Tibial artery (tissue), 4 donors: ENCODE results near the gene CDH4.

Experiments
- DNase-seq, 2 donors: peaks; one replicate each; pipeline ENCODE4 v3.0.0-alpha.2; 2019
- H3K27ac ChIP-seq, 2 donors: fragments of 200-600 bp; sonication (generic) in 1 of 2; 1 replicate in 1 of 2; 2 replicates in 1 of 2; pipeline ENCODE4 v1.5.1; 2018 to 2019; ENCODE audit warnings: mild to moderate bottlenecking in 1 of 2
- H3K27me3 ChIP-seq, 2 donors: fragments of 200-600 bp; sonication (generic) in 1 of 2; one replicate each; pipeline versions ENCODE4 v1.5.1 to v1.6.0; 2016 to 2019
- H3K36me3 ChIP-seq, 3 donors: fragments of 200-600 bp; sonication (generic) in 2 of 3; one replicate each; pipeline ENCODE4 v1.5.1; 2016 to 2019; ENCODE audit warnings: mild to moderate bottlenecking in 2 of 3
- H3K4me1 ChIP-seq, 4 donors: fragments of 200-600 bp; sonication (generic) in 2 of 4; 1 replicate in 3 of 4; 2 replicates in 1 of 4; pipeline ENCODE4 v1.5.1; 2016 to 2019
- H3K4me3 ChIP-seq, 2 donors: fragments of 200-600 bp; sonication (generic) in 1 of 2; 1 replicate in 1 of 2; 2 replicates in 1 of 2; pipeline ENCODE4 v1.5.1; 2018 to 2019; ENCODE audit warnings: mild to moderate bottlenecking in 2 of 2
- H3K9me3 ChIP-seq, 3 donors: fragments of 200-600 bp; sonication (generic) in 1 of 3; one replicate each; pipeline ENCODE4 v1.5.1; 2016 to 2019
- intact Hi-C: fragments of 100-400 bp; cut with DNase I; formaldehyde crosslinking; loops from one replicate; pipeline ENCODE4 v1.15.0; 2023; ENCODE audit warnings: low total_unique reads
- TF ChIP-seq, protein P1 (sequence below), 2 experiments: fragments of 200-600 bp in 1 of 2; fragments of 450-650 bp in 1 of 2; IDR thresholded peaks; one replicate each; pipeline ENCODE4 v1.5.1; 2017 to 2019; ENCODE audit warnings: antibody characterized with exemption in 2 of 2, mild to moderate bottlenecking in 1 of 2, moderate library complexity in 1 of 2

CDH4 gene

DNA sequence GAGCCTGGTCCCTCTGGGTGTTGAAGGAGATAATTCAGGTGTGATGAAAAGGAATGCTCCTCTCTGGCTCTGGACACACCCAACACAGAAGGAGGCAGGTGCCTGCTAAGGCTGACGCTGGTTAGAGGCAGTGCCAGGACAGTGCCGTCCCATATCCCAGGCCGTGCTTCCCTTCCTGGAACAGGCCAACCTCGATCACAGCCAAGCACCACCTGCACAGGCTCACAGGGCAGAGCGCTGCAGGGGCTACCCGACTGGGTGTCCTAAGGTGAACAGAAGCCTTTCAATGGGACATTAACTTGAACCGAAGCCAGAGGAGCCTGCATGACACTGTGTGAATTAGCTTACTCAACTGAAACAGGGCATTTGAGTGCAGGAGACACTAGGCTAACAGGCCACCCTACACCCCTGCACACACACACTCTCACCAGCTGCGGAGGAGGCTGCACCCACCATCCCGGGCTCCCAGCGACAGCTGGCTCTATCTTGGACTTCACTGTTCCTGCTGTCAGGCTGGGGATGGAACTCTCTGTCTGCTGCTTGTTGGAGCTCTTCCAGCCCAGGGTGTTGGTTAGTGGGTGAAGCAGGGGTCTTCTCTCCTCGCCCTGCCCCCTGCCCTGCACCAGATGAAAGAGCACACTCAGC is 466.4 kb downstream of the CDH4 start:
- peaks cover 0 to 31% of the 10 kb centered on the region in 2 donors for H3K27me3 ChIP-seq
- H3K9me3 ChIP-seq = peaks cover 0 to 18% (median 17%) of the 10 kb centered on the region in 3 donors
- TF ChIP-seq, protein P1, sequence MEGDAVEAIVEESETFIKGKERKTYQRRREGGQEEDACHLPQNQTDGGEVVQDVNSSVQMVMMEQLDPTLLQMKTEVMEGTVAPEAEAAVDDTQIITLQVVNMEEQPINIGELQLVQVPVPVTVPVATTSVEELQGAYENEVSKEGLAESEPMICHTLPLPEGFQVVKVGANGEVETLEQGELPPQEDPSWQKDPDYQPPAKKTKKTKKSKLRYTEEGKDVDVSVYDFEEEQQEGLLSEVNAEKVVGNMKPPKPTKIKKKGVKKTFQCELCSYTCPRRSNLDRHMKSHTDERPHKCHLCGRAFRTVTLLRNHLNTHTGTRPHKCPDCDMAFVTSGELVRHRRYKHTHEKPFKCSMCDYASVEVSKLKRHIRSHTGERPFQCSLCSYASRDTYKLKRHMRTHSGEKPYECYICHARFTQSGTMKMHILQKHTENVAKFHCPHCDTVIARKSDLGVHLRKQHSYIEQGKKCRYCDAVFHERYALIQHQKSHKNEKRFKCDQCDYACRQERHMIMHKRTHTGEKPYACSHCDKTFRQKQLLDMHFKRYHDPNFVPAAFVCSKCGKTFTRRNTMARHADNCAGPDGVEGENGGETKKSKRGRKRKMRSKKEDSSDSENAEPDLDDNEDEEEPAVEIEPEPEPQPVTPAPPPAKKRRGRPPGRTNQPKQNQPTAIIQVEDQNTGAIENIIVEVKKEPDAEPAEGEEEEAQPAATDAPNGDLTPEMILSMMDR (IDR thresholded peaks at IDR 0.05) = no peak
- H3K27ac ChIP-seq = no peak overlapping the region
- no peak overlapping the region for H3K4me3 ChIP-seq
- intact Hi-C loops = no loop called here
- no peak for DNase-seq
- no peaks in the 10 kb centered on the region for H3K36me3 ChIP-seq
- no peaks in the 10 kb centered on the region for H3K4me1 ChIP-seq

DNA sequence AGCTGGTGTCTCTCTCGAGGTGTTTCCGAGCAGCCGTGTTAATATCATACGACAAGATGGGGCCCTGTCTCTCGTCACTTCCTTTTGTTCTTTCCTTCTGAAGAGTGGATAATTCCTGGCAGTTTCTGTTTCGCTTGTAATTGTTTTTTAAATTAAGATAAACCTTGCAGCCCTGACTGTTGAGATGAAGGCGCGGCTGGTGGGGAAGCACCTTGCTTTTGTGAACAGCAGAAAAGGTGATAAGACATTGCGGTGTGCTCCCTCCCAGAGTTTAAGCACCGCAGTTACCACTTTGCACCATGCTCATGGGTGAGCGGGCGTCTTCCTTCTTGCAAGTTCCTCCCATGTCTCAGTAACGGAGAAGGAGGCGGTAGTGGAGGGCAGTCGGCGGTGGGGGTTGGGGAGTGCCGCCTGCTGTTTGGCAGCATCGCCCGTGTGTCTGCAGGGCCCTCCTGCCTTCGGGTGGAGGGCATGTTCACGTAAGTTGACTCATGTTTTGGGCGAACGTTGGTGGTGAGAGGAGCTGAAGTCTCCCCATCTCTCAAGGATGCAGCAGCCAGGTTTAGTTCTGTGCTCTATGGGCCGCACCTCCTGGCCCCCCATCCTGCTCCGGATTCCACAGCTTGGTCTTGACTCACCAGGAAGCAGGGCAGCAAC is 467.8 kb downstream of the CDH4 start:
- Histone ChIP-seq H3K36me3 (no peaks in the 10 kb centered on the region), H3K4me3 (no peak overlapping the region), H3K4me1 (no peaks in the 10 kb centered on the region), H3K27me3 (peaks cover 0 to 38% of the 10 kb centered on the region in 2 donors), H3K27ac (no peak overlapping the region), H3K9me3 (peaks cover 0 to 18% (median 17%) of the 10 kb centered on the region in 3 donors)
- intact Hi-C loops = no loop called here
- TF ChIP-seq, protein P1 (IDR thresholded peaks at IDR 0.05) = no peak
- DNase-seq = no peak

DNA sequence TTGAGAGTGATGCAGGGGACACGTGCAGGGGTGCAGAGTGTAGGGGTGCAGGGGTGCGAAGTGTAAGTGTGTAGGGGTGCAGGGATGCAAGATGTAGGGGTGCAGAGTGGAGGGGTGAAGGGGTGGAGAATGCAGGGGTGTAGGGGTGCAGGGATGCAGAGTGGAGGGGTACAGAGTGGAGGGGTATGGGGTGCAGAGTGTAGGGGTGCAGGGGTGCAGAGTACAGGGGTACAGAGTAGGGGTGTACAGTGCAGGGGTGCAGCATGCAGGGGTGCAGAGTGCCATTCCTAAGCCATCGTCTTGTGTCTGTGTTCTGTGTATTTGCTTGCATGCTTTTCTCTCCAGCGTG is 468.3 kb downstream of the CDH4 start:
- Histone ChIP-seq H3K9me3 (peaks cover 0 to 18% (median 17%) of the 10 kb centered on the region in 3 donors), H3K4me1 (no peaks in the 10 kb centered on the region), H3K27ac (no peak overlapping the region), H3K27me3 (peaks cover 0 to 38% of the 10 kb centered on the region in 2 donors), H3K4me3 (no peak overlapping the region), H3K36me3 (no peaks in the 10 kb centered on the region)
- TF ChIP-seq, protein P1 (IDR thresholded peaks at IDR 0.05) = no peak
- intact Hi-C loops = no loop called here
- no peak for DNase-seq

DNA sequence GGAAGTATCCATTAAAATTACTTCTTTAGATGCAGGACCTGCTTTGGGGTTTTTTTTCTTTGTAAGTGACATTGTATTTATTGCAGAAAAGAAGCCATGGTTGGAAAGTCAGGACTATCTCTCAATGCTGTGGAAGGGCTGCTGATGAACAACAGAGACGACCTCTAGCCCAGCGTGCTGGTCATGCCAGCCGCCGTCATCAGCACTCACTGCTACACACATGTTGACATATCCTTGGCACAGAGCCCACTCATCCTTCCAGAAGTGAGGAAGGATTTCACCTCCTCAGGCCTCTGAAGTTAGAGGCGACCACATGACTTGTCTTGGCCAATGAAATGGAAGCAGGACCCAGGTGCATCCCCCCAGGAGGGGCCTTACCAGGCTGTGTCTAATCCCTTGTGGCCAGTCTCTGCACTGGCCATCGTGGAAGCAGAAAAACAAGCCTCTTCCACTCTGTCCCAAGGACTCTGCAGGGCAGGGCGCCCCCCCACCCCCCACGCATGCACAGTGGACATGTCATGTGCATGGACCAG is 470.2 kb downstream of the CDH4 start:
- peaks cover 0 to under 1% (median 0%) of the 10 kb centered on the region in 3 donors for H3K9me3 ChIP-seq
- H3K27me3 ChIP-seq = peaks cover 0 to 42% of the 10 kb centered on the region in 2 donors
- no peak overlapping the region for H3K27ac ChIP-seq
- H3K4me1 ChIP-seq = no peaks in the 10 kb centered on the region
- intact Hi-C loops = no loop called here
- TF ChIP-seq, protein P1 (IDR thresholded peaks at IDR 0.05) = no peak
- DNase-seq = no peak
- H3K36me3 ChIP-seq = no peaks in the 10 kb centered on the region
- H3K4me3 ChIP-seq = no peak overlapping the region

DNA sequence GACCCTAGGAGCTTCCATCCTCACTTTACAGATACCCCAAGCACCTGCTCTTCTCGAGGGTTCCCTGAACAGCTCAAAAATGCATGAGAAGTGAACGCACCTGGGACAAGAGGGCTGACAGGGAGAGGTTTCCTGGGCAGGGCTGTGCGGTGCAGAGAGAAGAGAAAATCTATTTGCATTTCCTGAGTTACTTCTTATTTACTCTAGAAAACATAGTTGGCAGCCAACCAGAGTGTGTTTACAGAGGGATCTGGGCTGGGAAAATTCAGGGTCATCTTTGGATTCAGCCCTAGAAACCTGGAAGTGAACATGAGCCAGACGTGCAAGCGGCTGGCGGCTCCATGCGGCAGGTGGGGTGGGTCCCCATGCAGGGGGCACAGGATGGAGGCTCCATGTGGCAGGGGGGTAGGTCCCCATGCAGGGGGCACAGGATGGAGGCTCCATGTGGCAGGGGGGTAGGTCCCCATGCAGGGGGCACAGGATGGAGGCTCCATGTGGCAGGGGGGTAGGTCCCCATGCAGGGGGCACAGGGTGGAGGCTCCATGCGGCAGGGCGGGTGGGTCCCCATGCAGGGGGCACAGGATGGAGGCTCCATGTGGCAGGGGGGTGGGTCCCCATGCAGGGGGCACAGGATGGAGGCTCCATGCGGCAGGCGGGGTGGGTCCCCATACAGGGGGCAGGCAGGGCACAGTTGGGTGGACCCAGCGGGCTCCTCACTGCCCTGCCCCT is 471.6 kb downstream of the CDH4 start:
- intact Hi-C loops = no loop called here
- TF ChIP-seq, protein P1 (IDR thresholded peaks at IDR 0.05) = no peak
- no peak overlapping the region for H3K4me3 ChIP-seq
- no peak overlapping the region for H3K27ac ChIP-seq
- H3K36me3 ChIP-seq = no peaks in the 10 kb centered on the region
- DNase-seq = no peak
- peaks cover 0 to 33% of the 10 kb centered on the region in 2 donors for H3K27me3 ChIP-seq
- no peaks in the 10 kb centered on the region for H3K9me3 ChIP-seq
- no peaks in the 10 kb centered on the region for H3K4me1 ChIP-seq
